Ishikawa (cell line): Measurements from ENCODE around the gene F12.

Source experiments
- CEBPB ChIP-seq: IDR thresholded peaks from 2 replicates; pipeline ENCODE4 v1.6.1; 2012
- CREB1 ChIP-seq: IDR thresholded peaks from 2 replicates; pipeline ENCODE4 v1.6.1; 2012; ENCODE audit warnings: low read depth
- EGR1 ChIP-seq: IDR thresholded peaks from 2 replicates; pipeline ENCODE4 v1.6.1; 2012
- EP300 ChIP-seq: IDR thresholded peaks from 2 replicates; pipeline ENCODE4 v1.6.1; 2012; ENCODE audit warnings: borderline replicate concordance
- FOXM1 ChIP-seq: IDR thresholded peaks from 2 replicates; pipeline ENCODE4 v1.6.1; 2012; ENCODE audit warnings: low read depth, borderline replicate concordance
- MAX ChIP-seq: IDR thresholded peaks from 2 replicates; pipeline ENCODE4 v1.6.1; 2012
- NFIC ChIP-seq: IDR thresholded peaks from 2 replicates; pipeline ENCODE4 v1.6.1; 2012
- RAD21 ChIP-seq: IDR thresholded peaks from 2 replicates; pipeline ENCODE4 v1.6.1; 2012; ENCODE audit warnings: low read depth
- TAF1 ChIP-seq: IDR thresholded peaks from 2 replicates; pipeline ENCODE4 v1.6.1; 2012; ENCODE audit warnings: low read depth, mild to moderate bottlenecking
- TCF12 ChIP-seq: IDR thresholded peaks from 2 replicates; pipeline ENCODE4 v1.6.1; 2012; ENCODE audit warnings: low read depth
- TEAD4 ChIP-seq: IDR thresholded peaks from 2 replicates; pipeline ENCODE4 v1.6.1; 2012
- USF1 ChIP-seq: IDR thresholded peaks from 2 replicates; pipeline ENCODE4 v1.6.1; 2012
- YY1 ChIP-seq: IDR thresholded peaks from 2 replicates; pipeline ENCODE4 v1.6.1; 2012; ENCODE audit warnings: low read depth
- ZBTB7A ChIP-seq: IDR thresholded peaks from 2 replicates; pipeline ENCODE4 v1.6.1; 2012; ENCODE audit warnings: low read depth
- TF ChIP-seq, protein P1 (sequence below): IDR thresholded peaks from 2 replicates; pipeline ENCODE4 v1.6.1; 2012; ENCODE audit warnings: low read depth, mild to moderate bottlenecking

Gene F12

GRCh38 chr5:177428574-177429217 lies 19.3 kb upstream of the F12 start:
- TF ChIP-seq MAX, result no peak
- TF ChIP-seq ZBTB7A, result no peak
- TF ChIP-seq TEAD4, result no peak
- no peak for TF ChIP-seq TAF1
- TF ChIP-seq RAD21, result no peak
- TF ChIP-seq TCF12, result no peak
- no peak for TF ChIP-seq USF1
- TF ChIP-seq, protein P1, sequence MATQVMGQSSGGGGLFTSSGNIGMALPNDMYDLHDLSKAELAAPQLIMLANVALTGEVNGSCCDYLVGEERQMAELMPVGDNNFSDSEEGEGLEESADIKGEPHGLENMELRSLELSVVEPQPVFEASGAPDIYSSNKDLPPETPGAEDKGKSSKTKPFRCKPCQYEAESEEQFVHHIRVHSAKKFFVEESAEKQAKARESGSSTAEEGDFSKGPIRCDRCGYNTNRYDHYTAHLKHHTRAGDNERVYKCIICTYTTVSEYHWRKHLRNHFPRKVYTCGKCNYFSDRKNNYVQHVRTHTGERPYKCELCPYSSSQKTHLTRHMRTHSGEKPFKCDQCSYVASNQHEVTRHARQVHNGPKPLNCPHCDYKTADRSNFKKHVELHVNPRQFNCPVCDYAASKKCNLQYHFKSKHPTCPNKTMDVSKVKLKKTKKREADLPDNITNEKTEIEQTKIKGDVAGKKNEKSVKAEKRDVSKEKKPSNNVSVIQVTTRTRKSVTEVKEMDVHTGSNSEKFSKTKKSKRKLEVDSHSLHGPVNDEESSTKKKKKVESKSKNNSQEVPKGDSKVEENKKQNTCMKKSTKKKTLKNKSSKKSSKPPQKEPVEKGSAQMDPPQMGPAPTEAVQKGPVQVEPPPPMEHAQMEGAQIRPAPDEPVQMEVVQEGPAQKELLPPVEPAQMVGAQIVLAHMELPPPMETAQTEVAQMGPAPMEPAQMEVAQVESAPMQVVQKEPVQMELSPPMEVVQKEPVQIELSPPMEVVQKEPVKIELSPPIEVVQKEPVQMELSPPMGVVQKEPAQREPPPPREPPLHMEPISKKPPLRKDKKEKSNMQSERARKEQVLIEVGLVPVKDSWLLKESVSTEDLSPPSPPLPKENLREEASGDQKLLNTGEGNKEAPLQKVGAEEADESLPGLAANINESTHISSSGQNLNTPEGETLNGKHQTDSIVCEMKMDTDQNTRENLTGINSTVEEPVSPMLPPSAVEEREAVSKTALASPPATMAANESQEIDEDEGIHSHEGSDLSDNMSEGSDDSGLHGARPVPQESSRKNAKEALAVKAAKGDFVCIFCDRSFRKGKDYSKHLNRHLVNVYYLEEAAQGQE, result no peak
- TF ChIP-seq CEBPB, result no peak
- no peak for TF ChIP-seq EP300
- no peak for TF ChIP-seq CREB1
- TF ChIP-seq NFIC, result no peak
- TF ChIP-seq FOXM1, result no peak
- no peak for TF ChIP-seq YY1
- no peak for TF ChIP-seq EGR1

- TF ChIP-seq EGR1 (no peak), ZBTB7A (no peak)
Measured at GRCh38 chr5:177427919-177428573, 18.7 kb upstream of the F12 start.

- TF ChIP-seq ZBTB7A (no peak), MAX (peak; percentile 27; the same call in 1 of the 2 replicates)
Measured at GRCh38 chr5:177427211-177427822, 18.0 kb upstream of the F12 start.

DNA sequence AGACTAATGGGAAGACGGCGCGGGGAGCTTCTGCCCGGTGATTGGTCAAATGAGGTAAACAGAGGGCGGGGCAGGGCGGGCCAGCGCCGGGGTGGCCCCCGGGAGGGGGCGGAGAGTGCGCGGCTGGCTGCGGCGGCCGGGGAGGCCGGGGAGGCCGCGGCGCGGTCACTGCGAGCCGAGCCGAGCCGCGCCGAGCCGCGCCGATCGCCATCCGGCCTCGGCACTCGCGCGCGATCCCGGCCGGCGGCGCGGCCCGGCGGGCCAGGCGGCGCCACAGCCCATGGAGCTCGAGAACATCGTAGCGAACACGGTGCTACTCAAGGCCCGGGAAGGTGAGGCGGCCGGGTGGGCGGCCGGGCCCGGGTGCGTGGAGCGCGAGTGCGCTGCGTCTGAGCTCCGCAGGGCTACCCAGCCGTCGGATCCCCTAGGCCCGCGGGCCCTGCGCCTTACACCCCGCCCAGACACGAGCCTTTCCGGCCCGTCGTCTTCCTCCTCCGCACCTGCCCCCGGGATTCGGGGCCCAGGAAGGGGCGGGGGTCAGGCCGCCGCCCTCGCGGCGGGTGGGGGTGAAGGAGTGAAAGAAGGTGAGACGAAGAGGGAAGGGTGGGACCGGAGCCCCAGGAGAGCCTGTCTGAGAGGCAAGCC lies 17.3 kb upstream of the F12 start, which contains the start of gene GRK6:
Gene GRK6, plus strand, starts transcription at position 111 of the 645 bp plus-strand sequence. Its CDS starts 170 bp downstream, at position 281.
- TF ChIP-seq USF1 (no peak), FOXM1 (peak; percentile 81), CEBPB (no peak), EP300 (no peak), YY1 (no peak), ZBTB7A (no peak), TEAD4 (no peak), RAD21 (no peak), NFIC (no peak), CREB1 (no peak), TCF12 (no peak), EGR1 (no peak), MAX (no peak), TAF1 (peak; percentile 25; the same call in 1 of the 2 replicates)
- TF ChIP-seq, protein P1, result no peak

GRCh38 chr5:177425801-177426565 lies 16.6 kb upstream of the F12 start:
- TF ChIP-seq YY1 (peak; percentile 21; the same call in 1 of the 2 replicates), FOXM1 (no peak), TCF12 (peak; percentile 35; the same call in 1 of the 2 replicates), EP300 (peak; percentile 50), CEBPB (no peak), TAF1 (peak; percentile 69), RAD21 (no peak), MAX (peak; percentile 83), EGR1 (peak; percentile 84), NFIC (no peak), ZBTB7A (no peak; the same call in 1 of the 2 replicates), CREB1 (peak; percentile 81), USF1 (no peak), TEAD4 (no peak)
- TF ChIP-seq, protein P1, result no peak
